ENCODE measurements around the gene MEX3D.

- TF ChIP-seq CTCF (IDR thresholded peaks at IDR 0.05 in 4 of 5, conservative IDR thresholded peaks at IDR 0.05 in 1 of 5) (no peak), POLR2A (IDR thresholded peaks at IDR 0.05) (no peak)
Observed at GRCh38 chr19:1575323-1576241, 7.5 kb upstream of the MEX3D start.
